Measurements from ENCODE around the gene PABPC3. TPM values are rescaled to one million over a fixed set of nuclear protein-coding genes. Genes with fewer than 3 reads are reported as not detected.

The PABPC3 gene
- total and polyA plus RNA-seq, 10 of the 15 experiments (the other 5 are each of a cell fraction or from before 2014, with no cell fraction given) = 0.04 to 0.87 (median 0.28) TPM

DNA sequence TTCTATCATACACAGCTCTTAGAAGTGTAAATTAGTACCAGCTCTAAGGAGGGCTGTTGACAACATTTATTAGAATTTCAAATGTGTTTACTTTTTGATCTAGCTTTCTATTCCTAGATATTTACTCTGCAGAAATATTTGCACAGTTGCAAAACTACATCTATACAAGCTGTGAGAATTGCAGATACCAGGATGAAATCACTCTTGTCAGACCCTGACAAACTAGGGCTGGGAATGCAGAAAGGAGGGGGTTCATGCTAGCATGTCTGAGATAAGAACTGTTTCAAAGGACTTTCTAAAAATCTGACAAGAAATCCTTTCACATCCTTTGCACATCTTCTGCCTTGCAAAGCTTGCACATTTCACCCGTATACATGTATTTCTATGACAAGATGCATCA is 11.8 kb upstream of the PABPC3 start (continued):
- TF ChIP-seq SREBF1 (IDR thresholded peaks at IDR 0.05; ENCODE audit: low read length) (no peak), ZNF274 (IDR thresholded peaks at IDR 0.05; ENCODE audit: insufficient read depth, insufficient read length) (no peak), SUPT20H (IDR thresholded peaks at IDR 0.05; ENCODE audit: borderline replicate concordance, control insufficient read depth, low read depth, low read length) (no peak)

DNA sequence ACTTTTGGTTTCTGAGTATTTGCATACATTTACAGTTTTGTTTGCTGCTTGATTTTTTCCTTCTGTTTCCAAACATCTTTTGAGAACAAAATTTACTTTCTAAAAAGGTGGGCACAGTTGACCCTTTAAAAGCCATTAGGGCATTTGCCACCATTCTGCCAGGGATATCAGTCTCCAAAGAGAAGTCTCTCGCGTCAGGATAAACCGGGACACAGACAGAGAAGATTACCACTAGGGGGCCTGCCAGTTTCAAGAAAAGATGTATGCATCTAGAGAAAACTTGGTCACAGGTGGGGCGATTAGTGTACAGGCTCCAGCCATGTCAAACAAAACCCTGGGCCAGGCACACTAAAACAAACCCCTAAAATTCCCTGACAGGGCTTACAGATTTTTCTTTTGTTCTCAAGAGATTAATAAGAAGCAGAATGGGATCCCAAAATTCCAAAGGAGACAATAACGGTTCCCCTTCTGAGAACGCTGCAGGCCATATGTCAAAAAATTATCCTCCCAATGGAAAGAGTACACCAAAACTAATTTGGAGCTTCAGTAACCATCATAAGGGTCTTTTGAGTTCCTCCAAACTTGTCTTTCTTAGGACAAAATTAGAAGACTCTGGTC is 10.7 kb upstream of the PABPC3 start:
- 40% methylated on average over 6 of the region's 6 CpGs for WGBS (ENCODE audit: insufficient coverage, insufficient replicate concordance, low lambda C conversion rate, missing lambda C conversion rate)
- no peaks in the 10 kb centered on the region for H3K79me2 ChIP-seq (ENCODE audit: control insufficient read depth, insufficient read depth, low read length)
- H3K4me3 ChIP-seq = no peak overlapping the region; the same call in 1 of the 2 replicates
- peak overlapping the region; percentile 23; the same call in 1 of the 2 replicates for H3K4me2 ChIP-seq (ENCODE audit: control insufficient read depth, insufficient read depth)
- H2AFZ ChIP-seq (ENCODE audit: control insufficient read depth, low read depth, low read length) = peak overlapping the region; percentile 18; the same call in 1 of the 2 replicates
- H3K36me3 ChIP-seq (ENCODE audit: control insufficient read depth in 2 of 2, insufficient read depth in 2 of 2, low read length in 1 of 2) = no peaks in the 10 kb centered on the region
- H3K9me3 ChIP-seq (replicated peaks; ENCODE audit: control insufficient read depth, insufficient read depth, low read length) = no peaks in the 10 kb centered on the region; the same call in 2 of the 3 replicates
- peak; percentile 91 for ATAC-seq
- DNase-seq (ENCODE audit: low read depth, low spot score) = no peak
- ChIA-PET SMC1A (ENCODE audit: uncharacterized antibody, unreplicated experiment) (interaction anchor here (1.0 to 1.8 kb wide), 4 partner anchors 29 to 289 kb away, joined by 3 to 8 read pairs (median 6); no protein-coding TSS in a partner anchor), CTCF (interaction anchor here (0.6 to 4.8 kb wide), 5 partner anchors 28 to 290 kb away, joined by 3 to 48 read pairs (median 5); no protein-coding TSS in a partner anchor), POLR2A (no interaction called here), RAD21 (ENCODE audit: unreplicated experiment) (interaction anchor here (1.7 kb wide), 1 partner anchor 290 kb away, joined by 10 read pairs; no protein-coding TSS in a partner anchor)
- H4K20me1 ChIP-seq (ENCODE audit: control insufficient read depth, insufficient read depth) = no peaks in the 10 kb centered on the region
- intact Hi-C loops (cut with micrococcal nuclease; ENCODE audit: unreplicated experiment) = loop anchor here (1.0 kb wide), 3 partner anchors 29 to 290 kb away; no protein-coding TSS in a partner anchor
- FAIRE-seq = peak; percentile 41
- no TSS peak for BruUV-seq (replicated peaks)
- 0 out of 2 replicates have a peak, but pooled peaks cover 3% of the 10 kb centered on the region for H3K4me1 ChIP-seq (ENCODE audit: control insufficient read depth, insufficient read depth, low read length)
- in situ Hi-C loops (cut with MboI) = loop anchor here (10.0 kb wide), 1 partner anchor 290 kb away; the partner anchor contains the start of gene ATP8A2
- no peak overlapping the region for H3K27ac ChIP-seq (ENCODE audit: control insufficient read depth, insufficient read depth)
- no peaks in the 10 kb centered on the region; a peak in 1 of 4 replicates for H3K27me3 ChIP-seq (replicated peaks in 1 of 2; ENCODE audit: control insufficient read depth in 2 of 2, insufficient read depth in 2 of 2, low read length in 1 of 2)
- H3K9ac ChIP-seq (ENCODE audit: control insufficient read depth, insufficient read depth, low read length) = no peak overlapping the region
- TF ChIP-seq SUPT20H (IDR thresholded peaks at IDR 0.05; ENCODE audit: borderline replicate concordance, control insufficient read depth, low read depth, low read length) (no peak), PKNOX1 (IDR thresholded peaks at IDR 0.05) (no peak), SPI1 (IDR thresholded peaks at IDR 0.05; ENCODE audit: borderline replicate concordance, insufficient read depth, low read depth, low read length) (no peak), RAD51 (IDR thresholded peaks at IDR 0.05) (no peak), TBL1XR1 (IDR thresholded peaks at IDR 0.05; ENCODE audit: low read depth, low read length) (no peak), CREM (IDR thresholded peaks at IDR 0.05; ENCODE audit: low read depth) (no peak), SMAD1 (IDR thresholded peaks at IDR 0.05; ENCODE audit: low read depth, partially characterized antibody) (no peak), RB1 (IDR thresholded peaks at IDR 0.05; ENCODE audit: borderline replicate concordance) (no peak), ZNF207 (IDR thresholded peaks at IDR 0.05; ENCODE audit: borderline replicate concordance) (no peak), RAD21 (IDR thresholded peaks at IDR 0.05; ENCODE audit: insufficient read depth, low read depth, low read length) (peak; percentile 81), HDAC6 (IDR thresholded peaks at IDR 0.05; ENCODE audit: unreplicated experiment) (no peak)
- TF ChIP-seq, protein P1, sequence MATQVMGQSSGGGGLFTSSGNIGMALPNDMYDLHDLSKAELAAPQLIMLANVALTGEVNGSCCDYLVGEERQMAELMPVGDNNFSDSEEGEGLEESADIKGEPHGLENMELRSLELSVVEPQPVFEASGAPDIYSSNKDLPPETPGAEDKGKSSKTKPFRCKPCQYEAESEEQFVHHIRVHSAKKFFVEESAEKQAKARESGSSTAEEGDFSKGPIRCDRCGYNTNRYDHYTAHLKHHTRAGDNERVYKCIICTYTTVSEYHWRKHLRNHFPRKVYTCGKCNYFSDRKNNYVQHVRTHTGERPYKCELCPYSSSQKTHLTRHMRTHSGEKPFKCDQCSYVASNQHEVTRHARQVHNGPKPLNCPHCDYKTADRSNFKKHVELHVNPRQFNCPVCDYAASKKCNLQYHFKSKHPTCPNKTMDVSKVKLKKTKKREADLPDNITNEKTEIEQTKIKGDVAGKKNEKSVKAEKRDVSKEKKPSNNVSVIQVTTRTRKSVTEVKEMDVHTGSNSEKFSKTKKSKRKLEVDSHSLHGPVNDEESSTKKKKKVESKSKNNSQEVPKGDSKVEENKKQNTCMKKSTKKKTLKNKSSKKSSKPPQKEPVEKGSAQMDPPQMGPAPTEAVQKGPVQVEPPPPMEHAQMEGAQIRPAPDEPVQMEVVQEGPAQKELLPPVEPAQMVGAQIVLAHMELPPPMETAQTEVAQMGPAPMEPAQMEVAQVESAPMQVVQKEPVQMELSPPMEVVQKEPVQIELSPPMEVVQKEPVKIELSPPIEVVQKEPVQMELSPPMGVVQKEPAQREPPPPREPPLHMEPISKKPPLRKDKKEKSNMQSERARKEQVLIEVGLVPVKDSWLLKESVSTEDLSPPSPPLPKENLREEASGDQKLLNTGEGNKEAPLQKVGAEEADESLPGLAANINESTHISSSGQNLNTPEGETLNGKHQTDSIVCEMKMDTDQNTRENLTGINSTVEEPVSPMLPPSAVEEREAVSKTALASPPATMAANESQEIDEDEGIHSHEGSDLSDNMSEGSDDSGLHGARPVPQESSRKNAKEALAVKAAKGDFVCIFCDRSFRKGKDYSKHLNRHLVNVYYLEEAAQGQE (IDR thresholded peaks at IDR 0.05; ENCODE audit: low read depth, low read length) = no peak
- TF ChIP-seq, protein P2, sequence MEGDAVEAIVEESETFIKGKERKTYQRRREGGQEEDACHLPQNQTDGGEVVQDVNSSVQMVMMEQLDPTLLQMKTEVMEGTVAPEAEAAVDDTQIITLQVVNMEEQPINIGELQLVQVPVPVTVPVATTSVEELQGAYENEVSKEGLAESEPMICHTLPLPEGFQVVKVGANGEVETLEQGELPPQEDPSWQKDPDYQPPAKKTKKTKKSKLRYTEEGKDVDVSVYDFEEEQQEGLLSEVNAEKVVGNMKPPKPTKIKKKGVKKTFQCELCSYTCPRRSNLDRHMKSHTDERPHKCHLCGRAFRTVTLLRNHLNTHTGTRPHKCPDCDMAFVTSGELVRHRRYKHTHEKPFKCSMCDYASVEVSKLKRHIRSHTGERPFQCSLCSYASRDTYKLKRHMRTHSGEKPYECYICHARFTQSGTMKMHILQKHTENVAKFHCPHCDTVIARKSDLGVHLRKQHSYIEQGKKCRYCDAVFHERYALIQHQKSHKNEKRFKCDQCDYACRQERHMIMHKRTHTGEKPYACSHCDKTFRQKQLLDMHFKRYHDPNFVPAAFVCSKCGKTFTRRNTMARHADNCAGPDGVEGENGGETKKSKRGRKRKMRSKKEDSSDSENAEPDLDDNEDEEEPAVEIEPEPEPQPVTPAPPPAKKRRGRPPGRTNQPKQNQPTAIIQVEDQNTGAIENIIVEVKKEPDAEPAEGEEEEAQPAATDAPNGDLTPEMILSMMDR (IDR thresholded peaks at IDR 0.05 in 2 of 3, conservative IDR thresholded peaks at IDR 0.05 in 1 of 3; ENCODE audit: control insufficient read depth in 2 of 3, extremely low read depth in 1 of 3, insufficient read depth in 1 of 3, low read depth in 3 of 3, low read length in 3 of 3) = peak; percentile 62 to 75 (median 75)

Measured in GM12878 (cell line).